Endometrial microvascular endothelial cells (primary cell): ENCODE results near the gene MEIOSIN. TPM values are rescaled to one million over a fixed set of nuclear protein-coding genes. Genes with fewer than 3 reads are reported as not detected.
"Not testable (repeated sequence)": the region's sequence is repeated elsewhere in the genome, so short reads cannot be mapped to it uniquely, and the experiment has no call there.

Source experiments
- in situ Hi-C: cut with HindIII; loops from 2 replicates; pipeline ENCODE4 v1.10.0; 2017; ENCODE audit warnings: low sequenced_read_pairs, low pct_unique_long_range_greater_than_20kb; ENCODE audit errors: inconsistent ontology term
- total RNA-seq: library from RNA; depleted of rRNA; stranded (reverse); fragments of >200 nt; gene quantifications from one replicate; pipeline ENCODE4 v1.2.3, GENCODE V29; 2015; ENCODE audit errors: inconsistent ontology term

The MEIOSIN gene
- total RNA-seq, 1 donor from 2014 or later = not detected

DNA sequence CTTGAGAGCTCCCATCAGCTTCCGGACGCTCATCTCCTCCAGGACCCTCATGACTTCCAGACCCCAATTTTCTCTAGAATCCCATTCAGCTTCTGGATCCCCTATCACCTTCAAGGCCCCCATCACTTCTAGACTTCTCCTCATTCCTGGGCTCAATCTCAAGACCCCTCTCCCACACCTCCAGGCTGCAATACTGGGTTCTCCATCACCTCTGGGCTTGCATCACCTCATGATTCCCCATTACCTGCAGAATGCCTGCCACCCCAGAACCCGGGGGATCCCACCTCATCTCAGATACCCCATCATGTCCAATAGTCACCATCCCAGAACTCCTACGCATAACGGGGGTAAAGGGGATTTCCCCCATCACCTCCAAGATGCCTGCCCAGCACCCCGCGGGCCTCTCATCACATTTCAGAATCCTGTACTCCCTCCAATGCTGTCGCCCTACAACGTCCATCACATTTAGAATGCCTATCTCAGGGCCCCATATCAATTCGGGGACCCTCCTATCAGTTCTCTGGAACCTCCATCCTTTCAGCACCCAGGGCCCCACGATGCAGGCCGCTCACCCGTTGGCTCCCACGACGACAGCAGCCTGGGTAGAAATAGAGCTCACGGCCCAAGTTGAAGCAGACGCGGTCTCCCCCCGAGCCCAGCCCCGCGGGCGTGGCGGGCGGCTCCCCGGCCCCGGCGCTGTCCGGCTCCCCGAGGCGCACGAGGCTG lies 58.7 kb downstream of the MEIOSIN start:
- in situ Hi-C loops = no loop called here

DNA sequence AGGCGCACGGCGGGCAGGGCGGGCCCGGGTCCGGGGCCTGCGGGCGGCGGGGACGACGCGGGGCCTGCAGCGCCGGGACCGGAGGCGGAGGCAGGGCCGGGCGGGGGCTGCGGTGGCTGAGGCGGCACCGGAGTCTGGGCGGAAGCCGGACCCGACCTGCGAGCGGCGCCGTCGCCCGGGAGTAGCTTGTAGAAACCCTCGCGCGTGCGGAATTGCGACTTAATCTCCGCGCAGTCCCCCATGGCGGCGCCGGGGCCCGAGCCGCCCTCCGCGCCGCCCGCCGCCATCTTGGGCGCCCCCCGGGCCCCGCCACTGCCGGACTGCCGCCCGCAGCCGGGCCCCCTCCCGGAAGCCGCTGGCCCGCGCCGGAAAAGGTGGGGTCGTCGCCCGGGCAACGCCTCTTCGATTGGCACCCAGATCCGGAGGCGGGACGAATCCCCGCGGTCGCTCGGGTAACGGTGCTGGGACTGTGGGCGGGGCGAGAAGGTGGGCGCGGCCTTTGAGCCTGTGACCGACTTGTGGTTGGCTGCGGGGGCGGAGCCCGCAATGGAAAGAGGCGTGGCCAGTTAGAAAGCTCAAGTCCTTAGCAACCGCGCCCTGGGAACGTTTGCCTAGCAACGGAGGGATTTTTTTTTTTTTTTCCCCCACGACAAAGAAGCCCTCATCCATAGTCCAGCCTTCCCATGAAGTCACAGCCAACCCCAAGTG lies 59.4 kb downstream of the MEIOSIN start, which contains the start of gene DMWD:
Gene DMWD, minus strand, starts transcription at position 376 of the 708 bp plus-strand sequence. Its CDS starts 89 bp downstream, at position 287.
- in situ Hi-C loops = no loop called here

DNA sequence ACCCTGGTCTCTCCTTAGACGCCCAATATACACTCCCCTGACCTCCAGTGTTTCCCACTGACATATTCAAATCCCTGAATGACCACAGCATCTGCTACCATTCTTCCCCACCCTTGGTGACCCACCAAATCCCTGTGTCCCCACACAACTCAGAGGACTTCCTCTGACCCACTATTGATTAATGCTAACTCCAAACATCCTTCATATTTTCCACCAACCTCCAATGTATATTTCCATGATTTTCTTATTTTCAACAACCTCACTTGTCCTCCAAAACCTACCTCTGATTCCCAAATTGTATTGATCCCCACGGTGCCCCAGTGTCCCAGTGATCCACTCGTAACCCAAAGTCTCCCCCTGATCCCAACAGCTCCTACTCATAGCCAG lies 59.9 kb downstream of the MEIOSIN start:
- in situ Hi-C loops = no loop called here

DNA sequence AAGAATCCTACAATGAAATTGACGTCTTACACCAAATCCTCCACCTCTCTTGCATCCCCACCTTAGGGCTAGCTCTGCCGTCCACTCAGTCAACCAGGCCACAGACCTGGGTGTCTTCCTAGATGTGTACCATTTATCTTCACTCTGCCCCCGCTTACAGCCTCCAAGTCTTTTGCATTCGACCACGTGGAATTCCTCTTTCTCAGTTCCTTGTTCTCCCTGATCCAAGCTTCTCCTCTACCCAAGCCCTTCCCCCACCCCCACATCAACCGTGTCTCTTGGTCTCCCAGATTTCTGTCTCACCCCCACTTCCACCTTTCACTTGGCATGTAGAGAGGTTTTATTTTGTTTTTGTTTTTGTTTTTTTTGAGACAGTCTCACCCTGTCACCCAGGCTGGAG lies 60.6 kb downstream of the MEIOSIN start:
- in situ Hi-C loops = no loop called here

DNA sequence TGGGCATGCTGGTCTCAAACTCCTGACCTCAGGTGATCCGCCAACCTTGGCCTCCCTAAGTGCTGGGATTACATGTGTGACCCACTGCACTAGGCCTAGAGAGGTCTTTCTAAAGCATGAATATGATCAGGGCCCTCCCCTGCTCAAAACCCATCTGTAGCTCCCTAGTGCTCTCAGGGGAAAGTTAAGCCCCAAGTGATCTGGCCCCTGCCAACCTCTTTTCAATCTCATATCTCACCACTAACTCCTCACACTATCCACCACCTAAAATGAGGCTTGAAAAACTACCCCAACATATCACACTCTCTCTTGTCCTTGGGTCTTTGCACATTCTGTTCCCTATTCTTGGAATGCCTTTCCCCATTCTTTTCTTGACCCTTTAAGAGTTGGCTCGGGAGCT lies 61.4 kb downstream of the MEIOSIN start:
- in situ Hi-C loops = no loop called here

DNA sequence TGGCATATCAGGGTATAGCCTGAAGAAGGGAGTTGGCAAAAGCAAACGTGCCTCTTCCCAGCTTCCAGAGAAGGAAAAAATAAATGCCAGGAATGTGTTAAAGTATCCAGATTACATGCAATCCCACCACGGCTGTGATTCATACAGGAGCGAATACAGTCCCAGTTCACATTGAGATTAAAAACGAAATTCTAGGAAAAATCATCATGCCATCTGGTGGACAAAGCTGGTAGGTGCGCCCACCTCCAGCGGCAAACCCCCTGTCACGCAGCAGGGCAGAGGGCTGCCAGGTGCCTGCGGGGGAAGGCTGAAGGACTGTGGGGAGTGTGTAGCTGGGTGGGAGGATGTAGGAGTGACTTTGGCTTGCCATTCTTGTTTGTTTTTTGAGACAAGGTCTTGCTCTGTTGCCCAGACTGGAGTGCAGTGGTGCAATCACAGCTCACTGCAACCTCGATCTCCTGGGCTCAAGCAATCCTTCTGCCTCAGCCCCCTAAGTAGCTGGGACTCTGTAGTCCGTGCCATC lies 65.8 kb downstream of the MEIOSIN start:
- in situ Hi-C loops = no loop called here

DNA sequence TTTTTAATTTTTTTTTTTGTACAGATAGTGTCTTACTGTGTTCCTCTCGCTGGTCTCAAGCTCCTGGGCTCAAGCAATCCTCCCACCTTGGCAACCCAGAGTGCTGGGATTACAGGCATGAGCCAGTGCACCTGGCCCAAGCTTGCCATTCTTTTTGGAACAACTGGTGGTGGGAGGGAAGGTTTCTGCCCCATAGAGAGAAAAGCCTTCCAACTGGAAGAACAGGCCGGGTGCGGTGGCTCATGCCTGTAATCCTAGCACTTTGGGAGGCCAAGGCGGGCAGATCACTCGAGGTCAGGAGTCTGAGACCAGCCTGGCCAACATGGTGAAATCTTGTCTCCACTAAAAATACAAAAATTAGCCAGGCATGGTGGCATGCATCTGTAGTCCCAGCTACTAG lies 66.3 kb downstream of the MEIOSIN start:
- in situ Hi-C loops = not testable (repeated sequence)

DNA sequence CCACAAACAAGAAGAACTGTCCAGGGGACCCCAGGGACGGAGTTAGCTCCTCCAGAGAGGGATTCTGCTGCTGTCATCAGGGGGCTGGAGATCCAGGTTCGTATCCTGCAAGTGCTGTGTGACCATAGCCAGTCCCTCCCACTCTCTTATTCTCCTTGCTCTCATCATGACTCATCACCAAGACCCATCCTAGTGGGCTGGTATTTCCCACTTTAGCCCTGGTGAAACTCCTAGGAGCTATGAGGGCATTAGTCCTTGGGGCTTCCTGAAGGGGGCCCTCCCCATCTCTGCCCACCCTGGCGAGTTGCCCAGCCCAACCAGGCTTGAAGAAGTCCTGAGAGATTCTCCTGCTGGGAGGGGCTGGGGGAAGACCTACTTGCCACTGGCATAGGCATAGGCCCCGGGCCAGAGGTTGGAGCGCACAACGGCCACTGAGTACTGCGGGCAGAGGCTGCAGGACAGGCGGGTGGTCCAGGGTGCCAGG lies 66.9 kb downstream of the MEIOSIN start:
- in situ Hi-C loops = no loop called here

DNA sequence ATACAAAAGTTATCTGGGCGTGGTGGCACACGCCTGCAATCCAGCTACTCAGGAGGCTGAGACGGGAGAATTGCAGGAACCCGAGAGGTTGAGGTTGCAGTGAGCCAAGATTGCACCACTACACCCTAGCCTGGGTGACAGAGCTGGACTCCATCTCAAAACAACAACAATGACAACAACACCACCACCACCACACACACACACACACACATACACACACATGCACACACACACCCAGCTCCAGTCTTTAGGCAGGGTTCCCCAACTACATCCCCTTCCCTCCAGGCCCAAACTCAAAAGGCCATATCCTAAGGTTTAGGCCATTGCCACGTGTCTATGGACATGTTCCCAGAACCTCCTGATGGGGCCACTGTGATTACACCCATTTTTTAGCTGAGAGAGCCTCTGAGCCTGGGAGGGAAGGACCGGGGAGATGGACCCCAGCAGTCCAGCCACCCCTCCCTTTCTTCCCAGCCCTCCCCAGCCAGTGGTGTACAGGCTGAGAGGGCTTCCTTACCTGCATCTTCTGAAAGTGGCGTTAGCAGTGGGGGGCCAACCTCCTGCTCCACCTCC lies 68.5 kb downstream of the MEIOSIN start:
- in situ Hi-C loops = no loop called here

DNA sequence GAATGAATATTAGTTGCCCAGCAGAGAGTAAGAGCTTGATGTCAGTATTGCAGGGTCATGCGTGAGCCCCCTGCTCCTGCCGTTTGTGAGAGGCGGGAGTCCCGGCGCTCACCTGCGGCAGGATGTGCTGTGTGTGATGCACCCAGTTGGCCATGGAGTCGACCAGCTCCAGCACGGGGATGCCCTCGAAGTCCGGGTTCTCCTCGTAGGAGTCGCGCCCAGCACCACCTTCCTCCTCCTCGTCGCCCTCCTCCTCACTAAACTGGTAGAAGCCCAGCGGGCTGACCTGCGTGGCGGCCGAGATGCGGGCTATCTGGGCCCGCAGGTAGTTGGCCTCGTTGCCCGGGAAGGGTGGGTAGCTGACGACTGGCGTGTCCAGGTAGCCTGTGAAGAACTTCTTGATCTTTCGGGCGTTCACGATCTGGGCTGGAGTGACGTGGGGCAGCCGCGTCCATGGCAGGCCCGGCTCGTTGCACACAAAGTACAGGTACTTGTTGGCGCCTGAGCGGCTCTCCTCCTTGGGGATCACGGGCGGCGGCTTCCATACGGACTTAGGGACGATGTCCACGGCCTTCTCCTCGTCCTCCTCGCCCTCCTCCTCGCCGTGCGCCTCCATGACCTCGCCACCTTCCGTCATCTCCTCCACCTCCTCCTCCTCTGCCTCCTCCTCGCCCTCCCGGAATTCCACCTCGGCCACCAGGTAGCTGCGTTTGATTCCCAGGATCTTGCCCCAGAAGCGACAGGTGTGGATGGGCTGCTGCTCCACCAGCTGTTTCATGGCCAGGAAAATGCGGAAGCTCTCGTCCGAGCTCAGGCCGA lies 71.1 kb downstream of the MEIOSIN start:
- in situ Hi-C loops = no loop called here

DNA sequence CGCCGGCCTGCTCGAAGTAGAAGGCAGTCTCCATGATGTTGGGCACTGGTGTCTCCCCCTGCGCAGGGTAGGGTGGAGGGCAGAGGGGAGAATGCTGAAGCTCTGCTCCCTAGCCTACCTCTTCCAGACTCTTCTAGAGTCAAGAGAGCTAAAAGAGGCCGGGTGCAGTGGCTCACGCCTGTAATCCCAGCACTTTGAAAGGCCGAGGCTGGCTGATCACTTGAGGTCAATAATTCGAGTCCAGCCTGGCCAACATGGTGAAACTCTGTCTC lies 71.7 kb downstream of the MEIOSIN start:
- in situ Hi-C loops = no loop called here

DNA sequence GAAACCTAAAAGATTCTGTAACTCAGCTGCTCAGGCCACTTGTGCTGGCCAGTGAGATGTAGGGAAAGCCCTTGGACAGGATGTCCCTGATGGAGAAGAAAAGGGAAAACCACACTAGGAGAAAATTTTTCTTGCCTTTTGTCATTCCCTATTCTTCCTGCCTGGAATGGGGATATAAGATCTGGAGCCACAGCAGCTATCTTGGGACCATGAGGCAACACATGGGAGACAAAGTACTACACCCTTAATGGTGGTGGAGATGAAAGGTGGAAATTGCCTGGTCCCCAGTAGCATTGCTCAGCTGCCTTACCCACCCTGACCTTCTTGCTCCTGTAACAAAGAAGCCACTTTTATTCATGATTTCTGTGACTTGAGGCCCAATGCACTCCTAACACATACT lies 72.5 kb downstream of the MEIOSIN start:
- in situ Hi-C loops = no loop called here

DNA sequence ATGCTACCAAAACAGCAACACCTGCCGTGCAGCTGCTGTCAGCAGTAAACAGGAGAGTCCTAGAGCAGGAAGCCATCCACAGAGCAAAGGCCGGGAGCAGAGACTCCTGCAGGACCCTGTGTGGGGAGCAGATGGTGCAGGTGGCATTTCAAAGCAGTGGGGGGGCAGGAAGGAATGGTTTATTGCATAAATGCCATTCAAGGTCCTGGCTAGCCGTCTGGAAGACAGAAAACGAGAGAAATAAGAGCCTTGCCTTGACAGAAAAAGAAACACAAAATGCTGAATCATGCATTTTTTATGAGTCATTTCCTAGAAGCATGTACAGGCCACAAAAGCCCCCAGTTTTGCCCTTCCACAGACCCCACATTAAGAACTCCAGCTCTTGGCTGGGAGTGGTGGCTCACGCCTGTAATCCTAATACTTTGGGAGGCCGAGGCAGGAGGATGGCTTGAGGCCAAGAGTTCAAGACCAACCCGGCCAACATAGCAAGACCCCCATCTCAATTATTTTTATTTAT lies 76.5 kb downstream of the MEIOSIN start:
- in situ Hi-C loops = no loop called here

DNA sequence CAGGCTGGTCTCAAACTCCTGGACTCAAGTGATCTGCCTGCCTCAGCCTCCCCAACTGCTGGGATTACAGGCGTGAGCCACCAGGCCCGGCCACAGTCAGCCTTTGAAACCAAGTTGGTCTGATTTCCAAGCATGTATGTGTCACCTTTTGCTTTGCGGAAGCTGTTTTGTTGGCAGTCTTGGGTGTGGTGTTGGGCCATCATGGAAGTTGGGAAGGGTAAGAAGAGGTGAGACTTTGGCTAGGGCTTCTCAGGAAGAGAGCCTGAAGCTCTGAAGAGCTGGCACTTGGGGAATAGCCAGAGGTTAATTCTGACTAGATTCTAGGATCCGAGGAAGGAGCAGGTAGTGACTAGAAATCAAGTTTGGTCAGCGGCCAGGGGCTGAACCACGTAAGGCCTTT lies 79.1 kb downstream of the MEIOSIN start:
- in situ Hi-C loops = no loop called here

Other genes with a start within 250 kb of the MEIOSIN start
- 13.0 TPM for gene RTN2, start 236.4 kb upstream of the MEIOSIN start, total RNA-seq
- gene PPM1N, start 235.0 kb upstream of the MEIOSIN start, total RNA-seq = 3.5 TPM
- 373 TPM for gene VASP, start 226.0 kb upstream of the MEIOSIN start, total RNA-seq
- gene OPA3, start 148.6 kb upstream of the MEIOSIN start, total RNA-seq = 10.6 TPM
- 42.0 TPM for gene GPR4, start 131.2 kb upstream of the MEIOSIN start, total RNA-seq
- gene EML2, start 94.0 kb upstream of the MEIOSIN start, total RNA-seq = 24.0 TPM
- gene GIPR, start 65.2 kb upstream of the MEIOSIN start, total RNA-seq = not detected
- 239 TPM for gene SNRPD2, start 41.5 kb upstream of the MEIOSIN start, total RNA-seq
- 21.3 TPM for gene QPCTL, start 40.8 kb upstream of the MEIOSIN start, total RNA-seq
- gene FBXO46, start 2.5 kb upstream of the MEIOSIN start, total RNA-seq = 10.7 TPM
- gene SIX5, start 35.8 kb downstream of the MEIOSIN start, total RNA-seq = 6.8 TPM
- 8.6 TPM for gene DMPK, start 49.1 kb downstream of the MEIOSIN start, total RNA-seq
- gene DMWD, start 59.4 kb downstream of the MEIOSIN start, total RNA-seq = 40.3 TPM
- not detected for gene RSPH6A, start 81.9 kb downstream of the MEIOSIN start, total RNA-seq
- 44.8 TPM for gene SYMPK, start 129.7 kb downstream of the MEIOSIN start, total RNA-seq
- gene FOXA3, start 130.9 kb downstream of the MEIOSIN start, total RNA-seq = not detected
- gene IRF2BP1, start 152.7 kb downstream of the MEIOSIN start, total RNA-seq = 13.6 TPM
- gene MYPOP, start 169.2 kb downstream of the MEIOSIN start, total RNA-seq = 0.84 TPM
- not detected for gene NANOS2, start 181.3 kb downstream of the MEIOSIN start, total RNA-seq
- gene NOVA2, start 240.4 kb downstream of the MEIOSIN start, total RNA-seq = 8.8 TPM